ENCODE data around the gene AKR1D1. TPM values are rescaled to one million over a fixed set of nuclear protein-coding genes. Genes with fewer than 3 reads are reported as not detected.

The AKR1D1 gene
- total RNA-seq, 1 donor from 2014 or later: not detected

- no peak for DNase-seq
Observed at GRCh38 chr7:138167869-138168296, 91.6 kb downstream of the AKR1D1 start.

Other genes with a start within 250 kb of the AKR1D1 start
- gene DGKI, start 229.5 kb upstream of the AKR1D1 start, total RNA-seq: 2.7 and 3.9 TPM in 2 replicates
- gene CREB3L2, start 74.4 kb upstream of the AKR1D1 start, total RNA-seq: 32.2 and 34.5 TPM in 2 replicates